Natural killer cell treated with Interleukin-12 subunit alpha and Interleukin-12 subunit beta and Interleukin-15 and Interleukin-18, amount 100 ng/mL, for 72 hours (primary cell): ENCODE results near the gene TAF4. TPM values are rescaled to one million over a fixed set of nuclear protein-coding genes. Genes with fewer than 3 reads are reported as not detected.

Source experiments
- ATAC-seq, 2 donors: fragments of 150-1000 bp; cut with Tn5 transposase in 1 of 2; sonication (Bioruptor Pico), chemical (Tn5 transposase) in 1 of 2; 2 replicates each; pipeline ENCODE4 v1.10.0; 2021
- DNase-seq: peaks from one replicate; pipeline ENCODE4 v3.0.0; 2022; ENCODE audit warnings: low spot score
- H3K27ac Mint-ChIP-seq, 2 donors: 1 replicate in 1 of 2; 2 replicates in 1 of 2; pipeline ENCODE4 v1.8.0; 2022; ENCODE audit warnings: mixed read lengths in 2 of 2, mild to moderate bottlenecking in 1 of 2, moderate library complexity in 1 of 2
- H3K27me3 Mint-ChIP-seq, 2 donors: 1 replicate in 1 of 2; 2 replicates in 1 of 2; pipeline ENCODE4 v1.8.0; 2022; ENCODE audit warnings: mixed read lengths in 2 of 2
- H3K36me3 Mint-ChIP-seq: one replicate; pipeline ENCODE4 v1.8.0; 2022; ENCODE audit warnings: mixed read lengths
- H3K4me1 Mint-ChIP-seq, 2 donors: 1 replicate in 1 of 2; 2 replicates in 1 of 2; pipeline ENCODE4 v1.8.0; 2022; ENCODE audit warnings: low read depth in 2 of 2, mixed read lengths in 2 of 2, mild to moderate bottlenecking in 1 of 2
- H3K4me3 Mint-ChIP-seq: one replicate; pipeline ENCODE4 v1.8.0; 2022; ENCODE audit warnings: mixed read lengths
- H3K9me3 Mint-ChIP-seq: 2 replicates; pipeline ENCODE4 v1.8.0; 2022; ENCODE audit warnings: mixed read lengths
- total RNA-seq, 2 donors: library from RNA; stranded (reverse); gene quantifications; one replicate each; pipeline ENCODE4 v1.2.3, GENCODE V29; 2022

Gene TAF4
- total RNA-seq, 2 donors from 2014 or later = 22.2 to 53.6 TPM

- Mint-ChIP-seq H3K27me3 (peaks cover 7 to 9% of the 10 kb centered on the region in 2 donors), H3K4me1 (peaks cover 14 to 18% of the 10 kb centered on the region in 2 donors), H3K4me3 (no peak overlapping the region), H3K27ac (no peak overlapping the region), H3K36me3 (no peaks in the 10 kb centered on the region), H3K9me3 (no peaks in the 10 kb centered on the region)
- DNase-seq (no peak), ATAC-seq (no peak)
Observed at GRCh38 chr20:62067547-62068260, 2.0 kb upstream of the TAF4 start.

GRCh38 chr20:62066983-62067433 lies 1.3 kb upstream of the TAF4 start:
- Mint-ChIP-seq H3K27ac (peak overlapping the region; percentile 84 to 91), H3K27me3 (peaks cover 7 to 9% of the 10 kb centered on the region in 2 donors), H3K4me1 (peaks cover 21 to 23% of the 10 kb centered on the region in 2 donors), H3K9me3 (no peaks in the 10 kb centered on the region), H3K4me3 (peak overlapping the region; percentile 90), H3K36me3 (no peaks in the 10 kb centered on the region)
- ATAC-seq (no peak), DNase-seq (no peak)

GRCh38 chr20:62066339-62066982 lies 780 bp upstream of the TAF4 start:
- H3K4me3 Mint-ChIP-seq = peak overlapping the region; percentile 90
- H3K4me1 Mint-ChIP-seq = peaks cover 25 to 27% of the 10 kb centered on the region in 2 donors
- peaks cover 7 to 9% of the 10 kb centered on the region in 2 donors for H3K27me3 Mint-ChIP-seq
- H3K36me3 Mint-ChIP-seq = no peaks in the 10 kb centered on the region
- ATAC-seq (no peak), DNase-seq (peak; percentile 74)
- no peaks in the 10 kb centered on the region for H3K9me3 Mint-ChIP-seq
- peak overlapping the region; percentile 84 to 91 for H3K27ac Mint-ChIP-seq

GRCh38 chr20:62064770-62065673 lies 659 bp downstream of the TAF4 start:
- H3K27ac Mint-ChIP-seq = no peak overlapping the region

GRCh38 chr20:62063981-62064769 lies 1.5 kb downstream of the TAF4 start:
- H3K27me3 Mint-ChIP-seq = peaks cover 0 to under 1% of the 10 kb centered on the region in 2 donors
- H3K27ac Mint-ChIP-seq = no peak overlapping the region
- no peaks in the 10 kb centered on the region for H3K9me3 Mint-ChIP-seq
- DNase-seq (no peak), ATAC-seq (no peak)
- peaks cover 42 to 43% of the 10 kb centered on the region in 2 donors for H3K4me1 Mint-ChIP-seq
- H3K4me3 Mint-ChIP-seq = peak overlapping the region; percentile 67
- H3K36me3 Mint-ChIP-seq = no peaks in the 10 kb centered on the region

More at GRCh38 chr20:62064770-62065673, 659 bp downstream of the TAF4 start:
- peak overlapping the region; percentile 84 for H3K4me3 Mint-ChIP-seq
- DNase-seq (no peak), ATAC-seq (peak; percentile 38 to 46)
- H3K9me3 Mint-ChIP-seq = no peaks in the 10 kb centered on the region
- peaks cover 35 to 37% of the 10 kb centered on the region in 2 donors for H3K4me1 Mint-ChIP-seq
- no peaks in the 10 kb centered on the region for H3K36me3 Mint-ChIP-seq
- peaks cover 0 to 3% of the 10 kb centered on the region in 2 donors for H3K27me3 Mint-ChIP-seq

GRCh38 chr20:62063315-62063980 lies 2.2 kb downstream of the TAF4 start:
- Mint-ChIP-seq H3K36me3 (no peaks in the 10 kb centered on the region), H3K9me3 (no peaks in the 10 kb centered on the region), H3K4me1 (peaks cover 43 to 45% of the 10 kb centered on the region in 2 donors), H3K27ac (peak overlapping the region; percentile 46 to 73), H3K27me3 (no peaks in the 10 kb centered on the region), H3K4me3 (peak overlapping the region; percentile 67)
- ATAC-seq = no peak
- DNase-seq = no peak

- Mint-ChIP-seq H3K27ac (peak overlapping the region; percentile 46 to 73), H3K9me3 (no peaks in the 10 kb centered on the region), H3K4me3 (peak overlapping the region; percentile 67), H3K27me3 (no peaks in the 10 kb centered on the region), H3K36me3 (no peaks in the 10 kb centered on the region), H3K4me1 (peaks cover 40 to 45% of the 10 kb centered on the region in 2 donors)
- DNase-seq (no peak), ATAC-seq (no peak)
Observed at GRCh38 chr20:62062661-62063314, 2.9 kb downstream of the TAF4 start.

GRCh38 chr20:62061851-62062423 lies 3.7 kb downstream of the TAF4 start:
- ATAC-seq (no peak), DNase-seq (no peak)
- no peaks in the 10 kb centered on the region for H3K36me3 Mint-ChIP-seq
- H3K27me3 Mint-ChIP-seq = no peaks in the 10 kb centered on the region
- peak overlapping the region in 1 of 2 donors; percentile 73 for H3K27ac Mint-ChIP-seq
- peaks cover 40% of the 10 kb centered on the region in 2 donors for H3K4me1 Mint-ChIP-seq
- H3K4me3 Mint-ChIP-seq = peak overlapping the region; percentile 67
- no peaks in the 10 kb centered on the region for H3K9me3 Mint-ChIP-seq

GRCh38 chr20:62060631-62061541 lies 4.8 kb downstream of the TAF4 start:
- Mint-ChIP-seq H3K4me1 (peaks cover 35 to 37% of the 10 kb centered on the region in 2 donors), H3K27ac (no peak overlapping the region), H3K27me3 (no peaks in the 10 kb centered on the region), H3K4me3 (no peak overlapping the region), H3K36me3 (no peaks in the 10 kb centered on the region), H3K9me3 (no peaks in the 10 kb centered on the region)
- DNase-seq (no peak), ATAC-seq (no peak)

GRCh38 chr20:62059920-62060630 lies 5.6 kb downstream of the TAF4 start:
- H3K27me3 Mint-ChIP-seq = no peaks in the 10 kb centered on the region
- peak overlapping the region in 1 of 2 donors; percentile 57 for H3K27ac Mint-ChIP-seq
- no peaks in the 10 kb centered on the region for H3K9me3 Mint-ChIP-seq
- DNase-seq (no peak), ATAC-seq (no peak)
- no peaks in the 10 kb centered on the region for H3K36me3 Mint-ChIP-seq
- no peak overlapping the region for H3K4me3 Mint-ChIP-seq
- peaks cover 39 to 43% of the 10 kb centered on the region in 2 donors for H3K4me1 Mint-ChIP-seq

- H3K4me3 Mint-ChIP-seq = no peak overlapping the region
- no peak for ATAC-seq
Observed at GRCh38 chr20:62059401-62059800, 6.3 kb downstream of the TAF4 start.

More at GRCh38 chr20:62059401-62059800, 6.3 kb downstream of the TAF4 start:
- Mint-ChIP-seq H3K36me3 (no peaks in the 10 kb centered on the region), H3K27me3 (no peaks in the 10 kb centered on the region), H3K9me3 (no peaks in the 10 kb centered on the region), H3K4me1 (peaks cover 42 to 50% of the 10 kb centered on the region in 2 donors), H3K27ac (peak overlapping the region in 1 of 2 donors; percentile 57)
- DNase-seq = no peak
